Endothelial cell (in vitro differentiated cells): ENCODE data around the gene MMP11. TPM values are rescaled to one million over a fixed set of nuclear protein-coding genes. Genes with fewer than 3 reads are reported as not detected.

Experiments used
- DNase-seq: peaks from one replicate; pipeline ENCODE4 v3.0.0; 2021; ENCODE audit warnings: low spot score
- H3K27ac Mint-ChIP-seq: one replicate; pipeline ENCODE4 v1.8.0; 2021; ENCODE audit warnings: mixed read lengths, inconsistent platforms; ENCODE audit not compliant: unreplicated experiment
- H3K27me3 Mint-ChIP-seq: one replicate; pipeline ENCODE4 v1.8.0; 2021; ENCODE audit warnings: mild to moderate bottlenecking, moderate library complexity, mixed read lengths, inconsistent platforms; ENCODE audit not compliant: unreplicated experiment
- H3K36me3 Mint-ChIP-seq: one replicate; pipeline ENCODE4 v1.8.0; 2021; ENCODE audit warnings: mild to moderate bottlenecking, low read depth, mixed read lengths, inconsistent platforms; ENCODE audit not compliant: unreplicated experiment
- H3K4me1 Mint-ChIP-seq: one replicate; pipeline ENCODE4 v1.8.0; 2021; ENCODE audit warnings: mild to moderate bottlenecking, mixed read lengths, inconsistent platforms; ENCODE audit not compliant: unreplicated experiment
- H3K4me3 Mint-ChIP-seq: one replicate; pipeline ENCODE4 v1.8.0; 2021; ENCODE audit warnings: mild to moderate bottlenecking, mixed read lengths, inconsistent platforms; ENCODE audit not compliant: unreplicated experiment
- H3K9me3 Mint-ChIP-seq: one replicate; pipeline ENCODE4 v1.8.0; 2021; ENCODE audit warnings: mixed read lengths, inconsistent platforms; ENCODE audit not compliant: unreplicated experiment
- CTCF ChIP-seq: fragments of 200-600 bp; sonication (generic); IDR thresholded peaks from one replicate; pipeline ENCODE4 v1.5.0; 2021; ENCODE audit warnings: antibody characterized with exemption; ENCODE audit not compliant: unreplicated experiment
- total RNA-seq: library from RNA; stranded (reverse); fragmentation: NEBNext Ultra II Directional; extraction: Animal tissue kit (Norgen Biotek cat#: 25700); gene quantifications from one replicate; pipeline ENCODE4 v1.2.1, GENCODE V29; 2021; ENCODE audit not compliant: unreplicated experiment

The MMP11 gene
- total RNA-seq, 1 donor from 2014 or later: 3.4 TPM

GRCh38 chr22:23784215-23784732 is 11.6 kb downstream of the MMP11 start:
- Mint-ChIP-seq H3K9me3 (no peaks in the 10 kb centered on the region), H3K27me3 (peaks cover 3% of the 10 kb centered on the region), H3K4me3 (no peak overlapping the region), H3K27ac (no peak overlapping the region), H3K36me3 (no peaks in the 10 kb centered on the region), H3K4me1 (peaks cover 11% of the 10 kb centered on the region)
- no peak for DNase-seq
- TF ChIP-seq CTCF: no peak

DNA sequence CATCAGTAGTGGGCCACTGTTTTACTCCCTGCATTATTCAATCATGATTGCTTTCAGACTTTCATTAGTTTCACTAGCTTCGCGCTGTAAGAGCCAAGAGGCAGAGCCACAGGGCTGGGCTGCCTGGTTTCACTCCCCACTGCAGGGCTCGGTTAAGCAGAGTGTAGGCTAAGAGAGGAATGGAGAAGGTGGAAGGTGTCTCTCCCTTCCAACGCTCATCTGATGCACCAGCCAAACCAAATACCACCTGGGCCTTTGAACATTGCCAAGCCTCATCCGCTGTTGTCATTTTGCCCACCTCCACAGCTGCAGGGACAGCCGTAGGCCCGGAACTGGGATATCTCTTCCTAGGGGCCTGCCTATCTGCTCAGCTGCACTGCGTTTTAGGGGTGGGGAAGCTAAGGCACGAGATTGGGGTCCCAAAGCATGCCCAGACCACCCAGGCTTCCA is 13.6 kb downstream of the MMP11 start:
- DNase-seq: no peak
- no peak for TF ChIP-seq CTCF
- H3K27me3 Mint-ChIP-seq: peaks cover 3% of the 10 kb centered on the region
- H3K9me3 Mint-ChIP-seq: no peaks in the 10 kb centered on the region
- H3K27ac Mint-ChIP-seq: peak overlapping the region; percentile 83
- peaks cover 11% of the 10 kb centered on the region for H3K4me1 Mint-ChIP-seq
- no peaks in the 10 kb centered on the region for H3K36me3 Mint-ChIP-seq
- peak overlapping the region; percentile 83 for H3K4me3 Mint-ChIP-seq

DNA sequence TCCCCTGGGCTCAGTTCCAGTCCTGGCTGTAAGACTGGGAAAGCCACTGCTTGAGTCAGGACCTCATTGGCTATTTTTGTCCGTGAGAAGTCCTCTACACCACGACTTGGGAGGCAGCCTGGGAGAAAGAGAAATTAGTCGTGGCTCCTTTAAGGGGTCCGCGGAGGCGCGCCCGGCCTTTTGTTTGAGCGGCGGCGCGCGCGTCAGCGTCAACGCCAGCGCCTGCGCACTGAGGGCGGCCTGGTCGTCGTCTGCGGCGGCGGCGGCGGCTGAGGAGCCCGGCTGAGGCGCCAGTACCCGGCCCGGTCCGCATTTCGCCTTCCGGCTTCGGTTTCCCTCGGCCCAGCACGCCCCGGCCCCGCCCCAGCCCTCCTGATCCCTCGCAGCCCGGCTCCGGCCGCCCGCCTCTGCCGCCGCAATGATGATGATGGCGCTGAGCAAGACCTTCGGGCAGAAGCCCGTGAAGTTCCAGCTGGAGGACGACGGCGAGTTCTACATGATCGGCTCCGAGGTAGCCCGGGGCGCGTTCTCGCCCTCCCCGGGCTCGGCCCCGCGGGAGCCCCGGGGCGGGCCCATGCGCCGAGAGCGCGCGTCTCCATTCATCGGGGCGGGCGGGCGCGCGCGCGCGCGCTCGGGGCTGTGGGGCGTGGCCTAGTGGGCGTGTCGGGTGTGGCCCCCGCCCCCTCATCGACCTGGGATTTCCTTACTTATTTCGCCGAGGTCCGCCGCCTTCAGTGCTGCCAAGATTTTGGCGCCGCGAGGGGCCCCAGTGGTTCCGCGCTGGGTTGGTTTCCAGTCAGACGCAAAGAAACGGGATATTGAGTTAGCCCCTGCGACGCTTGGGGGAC is 14.3 kb downstream of the MMP11 start, which contains the start of gene SMARCB1:
TSS of gene SMARCB1 (plus strand) at position 215 of the 848 bp plus-strand sequence. CDS start at position 419, 204 bp downstream.
- no peaks in the 10 kb centered on the region for H3K9me3 Mint-ChIP-seq
- H3K4me3 Mint-ChIP-seq: peak within 1 kb of the TSS; percentile 95

GRCh38 chr22:23787600-23787896 is 14.9 kb downstream of the MMP11 start:
- Mint-ChIP-seq H3K27me3 (peaks cover 3% of the 10 kb centered on the region), H3K9me3 (no peaks in the 10 kb centered on the region), H3K36me3 (peaks cover 3% of the 10 kb centered on the region), H3K27ac (peak overlapping the region; percentile 84), H3K4me1 (peaks cover 11% of the 10 kb centered on the region), H3K4me3 (peak overlapping the region; percentile 95)
- DNase-seq: no peak
- TF ChIP-seq CTCF: no peak

More for the DNA sequence above, 14.3 kb downstream of the MMP11 start, which contains the start of gene SMARCB1:
- DNase-seq: peak; percentile 92
- Mint-ChIP-seq H3K27ac (peak within 1 kb of the TSS; percentile 84), H3K27me3 (peaks cover 3% of the 10 kb centered on the region), H3K4me1 (peaks cover 11% of the 10 kb centered on the region), H3K36me3 (no peaks in the 10 kb centered on the region)
- no peak for TF ChIP-seq CTCF

DNA sequence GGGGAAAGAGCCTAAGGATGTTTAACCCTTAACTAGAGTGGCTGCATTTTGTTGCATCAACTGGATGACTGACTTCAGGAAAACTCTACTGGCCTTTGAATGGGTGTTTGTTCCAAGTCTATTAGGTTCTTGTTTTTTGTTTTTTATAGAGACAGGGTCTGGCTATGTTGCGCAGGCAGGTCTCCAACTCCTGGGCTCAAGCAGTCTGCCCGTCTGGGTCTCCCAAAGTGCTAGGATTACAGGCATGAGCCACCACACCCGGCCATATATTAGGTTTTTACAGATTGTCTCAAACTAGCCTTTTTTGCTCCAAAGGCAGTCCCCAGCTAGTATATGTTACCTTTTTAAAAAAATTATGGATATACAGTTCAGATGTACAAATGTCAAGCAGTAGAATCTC is 15.3 kb downstream of the MMP11 start:
- no peak overlapping the region for H3K27ac Mint-ChIP-seq
- peak overlapping the region; percentile 95 for H3K4me3 Mint-ChIP-seq
- DNase-seq: no peak
- peaks cover 11% of the 10 kb centered on the region for H3K4me1 Mint-ChIP-seq
- H3K9me3 Mint-ChIP-seq: no peaks in the 10 kb centered on the region
- H3K27me3 Mint-ChIP-seq: peaks cover 3% of the 10 kb centered on the region
- TF ChIP-seq CTCF: no peak
- H3K36me3 Mint-ChIP-seq: peaks cover 6% of the 10 kb centered on the region
